GM21367 (cell line): ENCODE results near the gene PAX7.
"Not testable (repeated sequence)": the region's sequence is repeated elsewhere in the genome, so short reads cannot be mapped to it uniquely, and the experiment has no call there.

ENCODE experiments used
- ATAC-seq: cut with Tn5 transposase; IDR thresholded peaks from one replicate; pipeline ENCODE4 v1.9.1; 2021; ENCODE audit not compliant: unreplicated experiment

Gene PAX7

DNA sequence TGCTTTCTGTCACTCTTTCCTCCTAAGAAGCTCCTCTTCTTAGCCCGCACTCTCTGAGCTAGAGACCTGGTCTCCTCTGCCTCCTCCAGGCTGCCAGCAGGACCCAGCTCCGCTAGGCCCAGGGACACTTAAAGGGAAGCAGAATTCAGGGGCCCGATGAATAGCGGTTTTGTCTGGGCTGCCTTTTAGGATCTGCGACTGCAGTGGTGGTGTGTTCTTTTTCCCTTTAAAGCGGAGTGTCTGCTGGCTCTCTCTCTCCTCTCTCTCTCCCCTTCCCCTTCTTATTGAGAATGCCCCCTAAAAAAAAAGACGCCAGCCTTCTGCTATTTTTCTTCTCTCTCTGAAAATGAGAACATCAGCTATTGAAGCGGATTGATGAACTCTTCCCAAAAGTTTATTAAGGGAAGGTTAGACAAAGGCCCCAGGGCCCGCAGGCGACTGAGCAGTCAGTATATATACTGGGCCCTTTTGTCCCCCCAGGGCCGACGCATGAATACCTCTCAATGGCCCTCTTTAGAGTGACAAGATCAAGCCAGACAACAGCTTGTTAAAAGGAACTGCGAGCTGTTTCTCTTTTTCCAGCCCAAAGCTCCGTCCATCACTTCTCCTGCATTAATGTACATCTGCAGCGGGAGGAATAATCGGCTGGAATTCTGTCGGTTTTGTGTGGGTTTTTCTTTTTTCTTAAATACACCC is 27.0 kb downstream of the PAX7 start:
- ATAC-seq = no peak

GRCh38 chr1:18658831-18659230 is 28.2 kb downstream of the PAX7 start:
- ATAC-seq = no peak

DNA sequence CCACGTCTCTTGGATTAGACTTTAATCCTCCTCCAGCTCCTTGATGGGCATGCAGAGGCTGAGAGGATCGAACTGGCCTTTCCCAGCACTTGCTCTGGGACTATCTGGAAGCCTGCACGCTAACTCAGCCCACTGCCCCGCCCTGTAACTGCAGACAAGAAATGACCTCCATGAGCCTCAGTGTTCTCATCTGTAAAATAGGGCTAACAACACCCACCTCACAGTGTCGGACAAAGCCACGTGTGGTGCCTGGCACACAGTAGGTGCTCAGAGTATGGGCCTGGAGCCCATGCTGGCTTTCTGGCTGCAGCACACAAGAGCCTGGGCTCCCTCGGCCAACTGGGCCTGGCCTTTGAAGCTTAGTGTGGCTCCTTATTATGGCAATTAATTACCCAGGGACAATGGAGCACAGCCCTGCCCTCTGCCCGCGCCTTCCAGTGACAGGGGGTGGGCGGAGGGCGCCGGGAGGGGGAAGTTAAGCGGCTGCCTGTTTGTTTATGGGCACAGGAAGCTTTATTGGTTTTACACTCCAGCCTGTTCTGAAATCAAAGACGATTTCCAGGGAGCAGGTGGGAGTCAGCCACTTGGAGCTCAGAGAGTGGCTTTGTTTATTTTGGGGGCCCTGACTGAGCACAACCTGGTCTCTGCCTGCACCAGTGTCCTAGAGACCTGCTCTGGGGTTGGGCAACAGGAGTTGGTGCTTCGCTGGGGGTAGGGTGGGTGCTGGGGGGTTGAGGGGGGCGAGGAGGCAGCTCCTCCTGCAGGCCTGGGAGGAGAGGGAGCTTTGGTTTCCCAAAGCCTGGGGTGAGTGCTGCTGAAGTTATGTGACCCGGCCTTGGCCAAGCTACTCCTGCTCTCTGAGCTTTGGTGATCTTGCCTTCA is 31.0 kb downstream of the PAX7 start:
- no peak for ATAC-seq

DNA sequence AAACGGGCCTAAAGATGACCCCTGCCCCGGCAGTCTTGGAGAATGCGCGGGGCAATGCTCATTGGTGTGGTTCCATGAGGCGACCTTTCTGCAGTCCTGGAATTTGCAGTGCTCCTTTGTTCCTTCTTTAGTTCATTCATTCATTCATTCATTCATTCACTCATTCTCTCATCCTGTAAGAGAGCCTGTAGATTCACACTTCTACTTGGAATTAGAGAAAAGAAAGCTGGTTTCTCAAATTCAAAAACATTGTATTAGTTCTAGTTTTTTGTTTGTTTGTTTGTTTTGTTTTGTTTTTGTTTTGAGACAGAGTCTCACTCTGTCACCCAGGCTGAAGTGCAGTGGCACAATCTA is 31.6 kb downstream of the PAX7 start:
- ATAC-seq = no peak

DNA sequence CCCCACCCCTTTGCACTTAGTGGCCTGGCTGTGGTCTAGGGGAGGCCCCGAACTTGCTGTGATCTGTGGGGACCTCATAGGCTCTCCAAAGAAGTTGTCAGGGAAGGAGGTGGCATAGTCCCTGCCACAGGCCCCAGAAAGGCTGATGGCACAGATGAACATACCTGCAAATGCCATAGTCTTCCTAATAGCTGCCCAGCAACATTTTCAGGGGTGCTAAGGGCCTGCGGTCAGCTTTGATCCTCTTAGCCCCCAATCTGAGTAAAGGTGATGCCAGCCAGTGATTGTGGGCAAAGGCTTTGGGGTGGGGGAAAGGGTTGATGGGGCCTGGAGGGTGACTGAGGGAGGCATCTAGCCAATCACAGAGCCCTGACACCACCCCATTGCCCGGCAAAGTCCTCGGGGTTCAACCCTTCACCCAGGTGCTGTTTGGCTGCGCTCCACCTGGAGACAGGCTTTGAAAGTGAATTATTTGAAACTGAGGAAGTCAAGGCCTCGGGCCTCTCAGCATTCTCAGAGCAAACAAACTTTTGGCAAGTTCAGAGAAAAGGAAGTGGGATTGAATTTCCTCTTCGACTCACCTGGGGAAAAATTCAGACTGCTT is 35.8 kb downstream of the PAX7 start:
- no peak for ATAC-seq

DNA sequence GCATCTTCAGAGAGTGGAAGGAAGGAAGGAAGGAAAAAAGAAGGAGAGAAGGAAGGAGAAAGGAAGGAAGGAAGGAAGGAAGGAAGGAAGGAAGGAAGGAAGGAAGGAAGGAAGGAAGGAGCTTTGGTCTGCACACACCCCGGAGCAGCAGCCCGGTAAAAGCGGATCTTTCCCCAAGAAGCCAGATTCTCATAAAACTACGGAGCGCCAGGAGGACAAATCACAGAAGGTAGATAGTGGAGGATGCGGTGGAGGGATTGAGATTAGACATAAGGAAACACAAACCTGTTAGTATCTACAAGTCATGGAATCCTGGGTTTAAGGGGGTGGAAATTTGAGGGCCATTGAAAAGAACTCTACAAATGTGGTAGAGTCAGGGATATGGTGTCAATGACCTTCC is 36.7 kb downstream of the PAX7 start:
- ATAC-seq = no peak

GRCh38 chr1:18668046-18668445 is 37.4 kb downstream of the PAX7 start:
- ATAC-seq = no peak

GRCh38 chr1:18668750-18669404 is 38.2 kb downstream of the PAX7 start:
- no peak for ATAC-seq

DNA sequence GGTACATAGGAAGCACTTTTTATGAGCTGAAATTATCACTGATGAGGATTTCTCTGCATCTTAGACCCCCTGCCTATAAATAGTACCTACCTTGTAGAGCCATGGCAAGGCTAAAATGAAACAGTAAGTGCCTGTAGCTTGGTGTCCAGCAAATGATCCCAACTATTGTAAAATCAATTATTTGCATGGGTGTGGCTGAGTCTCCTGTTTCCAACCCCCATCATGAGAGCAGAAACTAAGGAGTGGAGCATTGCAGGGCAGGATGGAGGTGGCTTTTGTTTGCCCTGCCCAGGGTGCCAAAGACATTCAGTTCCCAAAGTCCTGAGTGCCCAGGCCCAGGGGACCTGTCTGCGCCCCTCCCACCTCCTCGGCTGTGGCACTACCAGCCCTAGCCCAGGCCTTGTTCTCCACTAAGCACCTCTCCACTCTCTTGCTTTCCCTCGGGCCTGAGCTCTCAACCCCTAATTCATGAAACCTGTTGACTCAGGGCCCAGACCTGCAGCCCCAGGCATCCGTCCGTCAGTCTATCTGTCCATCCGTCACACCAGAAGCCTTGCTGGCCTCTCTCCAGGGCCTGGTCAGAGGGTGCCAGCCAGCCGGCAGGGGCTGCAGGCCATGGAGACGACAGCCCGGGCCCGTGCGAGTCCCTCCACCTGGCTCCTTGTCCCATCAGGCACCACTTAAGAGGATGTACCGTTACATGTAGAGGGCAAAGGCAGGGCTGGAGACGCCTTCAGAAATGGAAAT is 39.6 kb downstream of the PAX7 start:
- no peak for ATAC-seq

- no peak for ATAC-seq
These were observed 40.2 kb downstream of the PAX7 start for GRCh38 chr1:18670868-18671225.

DNA sequence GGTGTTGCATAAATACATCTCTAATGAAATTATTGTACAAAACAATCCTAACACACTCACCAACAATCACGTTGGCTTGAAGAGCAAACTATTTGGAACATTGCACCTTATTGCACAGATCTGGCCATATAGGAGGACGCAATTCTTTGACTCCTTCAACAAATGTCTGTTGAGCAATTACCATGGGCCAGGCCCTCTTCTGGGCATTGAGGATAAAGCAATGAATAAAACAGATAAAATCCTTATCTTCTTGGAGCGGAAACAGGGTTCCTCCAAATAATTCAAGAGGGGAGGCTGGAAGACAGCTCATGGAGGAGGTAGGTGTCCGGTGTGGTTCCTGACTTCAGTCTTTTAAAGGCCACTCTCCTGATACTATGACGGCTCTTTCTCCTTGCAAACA is 43.3 kb downstream of the PAX7 start:
- no peak for ATAC-seq

- ATAC-seq = no peak
These were observed 45.7 kb downstream of the PAX7 start for GRCh38 chr1:18676332-18676781.

DNA sequence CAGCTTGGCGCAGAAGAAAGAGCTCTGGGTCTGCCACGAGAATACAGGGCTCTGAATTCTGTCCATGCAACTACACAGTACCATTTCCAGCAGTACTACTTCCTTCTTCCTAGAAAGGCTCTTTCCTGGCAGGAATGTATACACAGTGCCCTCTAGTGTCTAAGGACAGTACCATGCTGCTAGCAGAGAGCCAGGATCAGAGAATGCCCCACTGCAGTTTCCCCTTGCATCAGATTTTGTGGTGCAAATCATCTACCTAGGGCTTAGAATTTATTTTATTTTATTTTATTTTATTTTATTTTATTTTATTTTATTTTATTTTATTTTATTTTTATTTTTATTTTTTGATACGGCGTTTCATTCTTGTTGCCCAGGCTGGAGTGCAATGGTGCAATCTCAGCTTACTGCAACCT is 50.8 kb downstream of the PAX7 start:
- no peak for ATAC-seq

- ATAC-seq = no peak
These were observed 51.7 kb downstream of the PAX7 start for GRCh38 chr1:18682375-18682774.

DNA sequence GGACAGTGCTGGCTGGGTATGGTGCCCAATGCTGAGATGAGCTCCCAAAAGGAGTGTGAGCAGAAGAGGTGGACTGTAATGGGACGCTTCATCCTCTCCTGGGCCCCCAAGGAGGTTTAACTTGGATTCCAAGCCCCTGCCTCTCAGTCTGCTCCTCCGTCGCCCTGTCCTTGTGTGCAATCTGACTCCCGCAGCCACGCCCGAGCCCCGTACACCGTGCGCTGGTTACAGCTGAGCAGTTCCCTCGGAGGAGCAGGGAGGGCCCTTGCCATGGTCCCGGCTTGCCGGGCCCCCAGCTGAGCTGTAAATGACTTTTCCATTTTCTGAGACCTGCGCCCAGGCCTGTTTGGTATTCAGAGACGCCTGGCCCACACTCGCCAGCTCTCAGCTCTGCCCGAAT is 53.7 kb downstream of the PAX7 start:
- no peak for ATAC-seq

- no peak for ATAC-seq
These were observed 55.9 kb downstream of the PAX7 start for GRCh38 chr1:18686540-18686939.

GRCh38 chr1:18687273-18687672 is 56.6 kb downstream of the PAX7 start:
- no peak for ATAC-seq

GRCh38 chr1:18691648-18692047 is 61.0 kb downstream of the PAX7 start:
- ATAC-seq = no peak

DNA sequence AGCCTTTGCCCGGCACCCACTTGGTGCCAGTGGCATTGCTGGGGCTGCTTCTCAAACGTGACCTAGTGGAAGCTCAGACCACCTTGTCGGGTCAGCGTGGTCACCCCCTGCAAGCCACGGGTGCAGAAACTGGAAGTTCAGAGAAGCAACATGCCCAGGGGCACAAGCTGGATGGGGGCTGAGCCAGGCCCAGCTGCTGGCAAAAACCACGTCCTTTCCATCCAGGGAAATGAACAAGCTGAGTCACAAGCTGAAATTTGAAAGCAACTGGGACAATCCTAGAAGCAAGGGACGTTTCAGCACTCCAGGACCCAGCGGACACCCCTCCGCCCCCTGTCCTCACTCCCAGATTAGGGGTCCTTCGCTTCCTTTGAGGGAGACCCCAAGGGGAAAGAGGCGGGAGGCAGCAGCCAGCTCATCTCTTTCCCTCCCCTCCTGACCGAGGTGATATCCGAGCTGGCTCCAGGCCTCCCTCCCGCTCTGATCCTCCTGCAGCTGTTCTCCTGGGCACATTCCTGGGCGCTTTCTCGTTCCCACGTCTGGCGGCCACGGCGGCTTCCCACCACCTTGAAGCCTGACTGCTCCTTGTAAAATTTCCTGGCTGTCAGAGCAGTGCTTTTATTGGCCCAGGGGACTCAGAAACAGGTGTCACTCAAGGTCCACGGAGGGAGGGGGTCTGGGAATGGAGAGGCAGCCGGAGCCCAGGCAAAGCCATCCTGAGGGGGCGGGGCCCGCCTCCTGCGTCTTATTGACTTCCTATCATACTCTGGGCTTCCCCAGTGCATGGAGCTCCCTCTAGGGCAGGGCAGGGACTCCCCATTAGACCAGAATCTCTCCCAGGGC is 62.8 kb downstream of the PAX7 start:
- ATAC-seq = no peak

DNA sequence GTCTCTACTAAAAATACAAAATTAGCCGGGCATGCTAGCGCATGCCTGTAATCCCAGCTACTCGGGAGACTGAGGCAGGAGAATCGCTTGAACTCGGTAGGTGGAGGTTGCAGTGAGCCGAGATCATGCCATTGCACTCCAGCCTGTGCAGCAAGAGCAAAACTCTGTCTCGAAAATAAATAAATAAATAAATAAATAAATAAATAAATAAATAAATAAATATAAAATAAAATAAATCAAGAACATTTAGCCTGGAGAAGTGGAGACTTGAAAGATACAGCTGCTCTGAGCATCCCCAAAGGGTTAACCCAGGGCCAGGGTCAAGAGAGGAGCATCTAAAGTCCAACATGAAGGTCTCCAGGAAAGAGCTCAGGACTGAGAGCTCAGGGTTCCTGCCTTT is 63.6 kb downstream of the PAX7 start:
- ATAC-seq = not testable (repeated sequence)
